Measurements from ENCODE around the gene SLC7A14.

SLC7A14 gene

GRCh38 chr3:170585937-170586310, at the start of gene SLC7A14:
SLC7A14 (minus strand) TSS chr3:170586075; CDS start chr3:170526936, 59,139 bp downstream.
- no peak for DNase-seq (ENCODE audit: extremely low read depth, low read depth)
- TF ChIP-seq CTCF (IDR thresholded peaks at IDR 0.05; ENCODE audit: low read depth, low read length): no peak; the same call in 1 of the 2 replicates

GRCh38 chr3:170635385-170635735, 49.5 kb upstream of the SLC7A14 start:
- no peak for DNase-seq (ENCODE audit: extremely low read depth, low read depth)
- TF ChIP-seq CTCF (IDR thresholded peaks at IDR 0.05; ENCODE audit: low read depth, low read length): no peak

GRCh38 chr3:170634663-170635384, 48.9 kb upstream of the SLC7A14 start:
- DNase-seq (ENCODE audit: extremely low read depth, low read depth): no peak
- TF ChIP-seq CTCF (IDR thresholded peaks at IDR 0.05; ENCODE audit: low read depth, low read length): no peak

GRCh38 chr3:170633573-170633972, 47.7 kb upstream of the SLC7A14 start:
- DNase-seq (ENCODE audit: extremely low read depth, low read depth): no peak
- no peak for TF ChIP-seq CTCF (IDR thresholded peaks at IDR 0.05; ENCODE audit: low read depth, low read length)

GRCh38 chr3:170632780-170633179, 46.9 kb upstream of the SLC7A14 start:
- peak; percentile 28 for DNase-seq (ENCODE audit: extremely low read depth, low read depth)
- TF ChIP-seq CTCF (IDR thresholded peaks at IDR 0.05; ENCODE audit: low read depth, low read length): no peak

- TF ChIP-seq CTCF (IDR thresholded peaks at IDR 0.05; ENCODE audit: low read depth, low read length): no peak
- no peak for DNase-seq (ENCODE audit: extremely low read depth, low read depth)
Measured at GRCh38 chr3:170631755-170632488, 46.0 kb upstream of the SLC7A14 start.

- TF ChIP-seq CTCF (IDR thresholded peaks at IDR 0.05; ENCODE audit: low read depth, low read length): no peak
- DNase-seq (ENCODE audit: extremely low read depth, low read depth): no peak
Measured at GRCh38 chr3:170623524-170623923, 37.6 kb upstream of the SLC7A14 start.

Data from AG09319 (cell line).